Colonic mucosa (tissue), 4 donors: ENCODE results near the gene GP2. TPM values are rescaled to one million over a fixed set of nuclear protein-coding genes. Genes with fewer than 3 reads are reported as not detected.

Source experiments
- DNase-seq: peaks from one replicate; pipeline ENCODE4 v3.0.0-alpha.2; 2020
- H3K27ac ChIP-seq: fragments of 200-600 bp; one replicate; pipeline ENCODE4 v1.8.0; 2021
- H3K27me3 ChIP-seq: fragments of 200-600 bp; one replicate; pipeline ENCODE4 v1.8.0; 2021
- H3K36me3 ChIP-seq: fragments of 200-600 bp; one replicate; pipeline ENCODE4 v1.8.0; 2021
- H3K4me1 ChIP-seq: fragments of 200-600 bp; one replicate; pipeline ENCODE4 v1.8.0; 2021; ENCODE audit warnings: mild to moderate bottlenecking
- H3K4me3 ChIP-seq: fragments of 200-600 bp; one replicate; pipeline ENCODE4 v1.8.0; 2021
- H3K9ac ChIP-seq, 2 donors: one replicate each; pipeline ENCODE4 v1.7.0; 2013; ENCODE audit warnings: control low read depth in 2 of 2, low read depth in 2 of 2, low read length in 2 of 2
- H3K9me3 ChIP-seq: fragments of 200-600 bp; one replicate; pipeline ENCODE4 v1.8.0; 2021
- CTCF ChIP-seq: fragments of 200-600 bp; IDR thresholded peaks from one replicate; pipeline ENCODE4 v1.8.0; 2022; ENCODE audit warnings: antibody characterized with exemption, mild to moderate bottlenecking
- intact Hi-C: fragments of 100-400 bp; cut with DNase I; formaldehyde crosslinking; loops from one replicate; pipeline ENCODE4 v1.14.1; 2022
- total RNA-seq, 2 donors: library from RNA; stranded (reverse); fragmentation: NEBNext Ultra II Directional in 1 of 2; extraction: Animal tissue kit (Norgen Biotek cat#: 25700) in 1 of 2; gene quantifications; one replicate each; pipeline ENCODE4 v1.2.1, GENCODE V29; 2021
- donor health status: healthy.
- donor health status: DM: no; HTN: no; CAD: no.
- donor health status: DM: no; HTN: no; CAD: no.

GP2 gene
- total RNA-seq, 2 donors from 2014 or later: 5.3 to 31.1 TPM

GRCh38 chr16:20359997-20360396, 32.7 kb upstream of the GP2 start:
- TF ChIP-seq CTCF: no peak
- H3K36me3 ChIP-seq: no peaks in the 10 kb centered on the region
- intact Hi-C loops: no loop called here
- H3K9ac ChIP-seq: no peak overlapping the region
- H3K27ac ChIP-seq: no peak overlapping the region
- H3K9me3 ChIP-seq: no peaks in the 10 kb centered on the region
- H3K4me3 ChIP-seq: no peak overlapping the region
- H3K4me1 ChIP-seq: no peaks in the 10 kb centered on the region
- H3K27me3 ChIP-seq: no peaks in the 10 kb centered on the region
- no peak for DNase-seq

GRCh38 chr16:20355114-20355782, 27.9 kb upstream of the GP2 start:
- Histone ChIP-seq H3K27me3 (no peaks in the 10 kb centered on the region), H3K9me3 (no peaks in the 10 kb centered on the region), H3K4me3 (no peak overlapping the region), H3K27ac (no peak overlapping the region), H3K4me1 (no peaks in the 10 kb centered on the region), H3K36me3 (no peaks in the 10 kb centered on the region), H3K9ac (no peak overlapping the region)
- DNase-seq: no peak
- TF ChIP-seq CTCF: no peak
- intact Hi-C loops: no loop called here

GRCh38 chr16:20353379-20353778, 26.1 kb upstream of the GP2 start:
- Histone ChIP-seq H3K9ac (no peak overlapping the region), H3K9me3 (no peaks in the 10 kb centered on the region), H3K4me1 (no peaks in the 10 kb centered on the region), H3K36me3 (no peaks in the 10 kb centered on the region), H3K27ac (no peak overlapping the region), H3K4me3 (no peak overlapping the region), H3K27me3 (no peaks in the 10 kb centered on the region)
- intact Hi-C loops: no loop called here
- DNase-seq: no peak
- no peak for TF ChIP-seq CTCF

- TF ChIP-seq CTCF: no peak
- Histone ChIP-seq H3K4me1 (no peaks in the 10 kb centered on the region), H3K9me3 (no peaks in the 10 kb centered on the region), H3K27me3 (no peaks in the 10 kb centered on the region), H3K27ac (no peak within 1 kb of the TSS), H3K36me3 (no peaks in the 10 kb centered on the region), H3K9ac (no peak within 1 kb of the TSS), H3K4me3 (no peak within 1 kb of the TSS)
- intact Hi-C loops: no loop called here
- DNase-seq: no peak
Observed at GRCh38 chr16:20352615-20353014, 25.3 kb upstream of the GP2 start, which contains the start of gene UMOD. TSS of gene UMOD (minus strand) at chr16:20352715. CDS start at chr16:20350737, 1,978 bp downstream.

GRCh38 chr16:20349615-20350014, 22.3 kb upstream of the GP2 start:
- H3K36me3 ChIP-seq: no peaks in the 10 kb centered on the region
- H3K4me3 ChIP-seq: no peak overlapping the region
- no peaks in the 10 kb centered on the region for H3K4me1 ChIP-seq
- no peaks in the 10 kb centered on the region for H3K27me3 ChIP-seq
- TF ChIP-seq CTCF: no peak
- intact Hi-C loops: no loop called here
- no peaks in the 10 kb centered on the region for H3K9me3 ChIP-seq
- DNase-seq: no peak
- H3K9ac ChIP-seq: no peak overlapping the region
- H3K27ac ChIP-seq: no peak overlapping the region
